ENCODE results near the gene FRMD7. TPM values are rescaled to one million over a fixed set of nuclear protein-coding genes. Genes with fewer than 3 reads are reported as not detected.

FRMD7 gene
- total RNA-seq, 4 donors from 2014 or later = not detected

- 30 to 59% methylated on average over 1 to 4 of the region's 4 CpGs for WGBS, 2 donors (ENCODE audit: low coverage in 1 of 2)
- H3K27me3 ChIP-seq = no peaks in the 10 kb centered on the region
- in situ Hi-C loops (cut with MboI; ENCODE audit: low pct_ligation_motif_present in 1 of 4, low pct_unique_long_range_greater_than_20kb in 1 of 4, low sequenced_read_pairs in 3 of 4) (no loop called here), intact Hi-C loops (cut with DNase I; ENCODE audit: low total_unique reads) (no loop called here)
- TF ChIP-seq POLR2AphosphoS5 (IDR thresholded peaks at IDR 0.05) = no peak
- no peak for TF ChIP-seq POLR2A (IDR thresholded peaks at IDR 0.05)
- no peak for TF ChIP-seq EP300 (IDR thresholded peaks at IDR 0.05; ENCODE audit: low read depth)
- TF ChIP-seq, protein P1, sequence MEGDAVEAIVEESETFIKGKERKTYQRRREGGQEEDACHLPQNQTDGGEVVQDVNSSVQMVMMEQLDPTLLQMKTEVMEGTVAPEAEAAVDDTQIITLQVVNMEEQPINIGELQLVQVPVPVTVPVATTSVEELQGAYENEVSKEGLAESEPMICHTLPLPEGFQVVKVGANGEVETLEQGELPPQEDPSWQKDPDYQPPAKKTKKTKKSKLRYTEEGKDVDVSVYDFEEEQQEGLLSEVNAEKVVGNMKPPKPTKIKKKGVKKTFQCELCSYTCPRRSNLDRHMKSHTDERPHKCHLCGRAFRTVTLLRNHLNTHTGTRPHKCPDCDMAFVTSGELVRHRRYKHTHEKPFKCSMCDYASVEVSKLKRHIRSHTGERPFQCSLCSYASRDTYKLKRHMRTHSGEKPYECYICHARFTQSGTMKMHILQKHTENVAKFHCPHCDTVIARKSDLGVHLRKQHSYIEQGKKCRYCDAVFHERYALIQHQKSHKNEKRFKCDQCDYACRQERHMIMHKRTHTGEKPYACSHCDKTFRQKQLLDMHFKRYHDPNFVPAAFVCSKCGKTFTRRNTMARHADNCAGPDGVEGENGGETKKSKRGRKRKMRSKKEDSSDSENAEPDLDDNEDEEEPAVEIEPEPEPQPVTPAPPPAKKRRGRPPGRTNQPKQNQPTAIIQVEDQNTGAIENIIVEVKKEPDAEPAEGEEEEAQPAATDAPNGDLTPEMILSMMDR (IDR thresholded peaks at IDR 0.05) = no peak
- H3K4me3 ChIP-seq = no peak overlapping the region
- DNase-seq = no peak
- H3K36me3 ChIP-seq = no peaks in the 10 kb centered on the region
- H3K27ac ChIP-seq = no peak overlapping the region
- no peaks in the 10 kb centered on the region for H3K4me1 ChIP-seq
- no peaks in the 10 kb centered on the region for H3K9me3 ChIP-seq
Observed at GRCh38 chrX:132031867-132032266, 96.0 kb downstream of the FRMD7 start.

DNA sequence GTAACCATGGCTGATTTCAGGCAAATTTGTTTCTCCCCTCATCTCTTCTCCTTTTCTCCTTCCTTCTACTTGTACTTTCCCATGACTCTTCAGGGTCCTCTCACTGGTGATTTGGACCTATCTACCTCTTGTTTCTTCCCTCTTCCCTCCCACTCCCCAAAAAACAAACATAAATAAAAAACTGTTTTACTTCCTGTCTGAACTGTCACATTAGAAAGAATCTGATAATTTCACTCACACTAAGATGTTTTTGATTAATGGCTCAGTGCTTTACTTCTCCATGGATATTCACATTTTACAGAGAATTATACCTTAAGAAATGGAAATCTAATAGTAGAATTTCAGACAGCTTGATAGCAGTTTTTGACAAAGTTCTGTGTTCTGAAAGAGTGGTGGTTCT, 97.6 kb downstream of the FRMD7 start:
- H3K27ac ChIP-seq = no peak overlapping the region
- H3K36me3 ChIP-seq = no peaks in the 10 kb centered on the region
- H3K4me1 ChIP-seq = no peaks in the 10 kb centered on the region
- no peaks in the 10 kb centered on the region for H3K27me3 ChIP-seq
- no peaks in the 10 kb centered on the region for H3K9me3 ChIP-seq
- DNase-seq = no peak
- no peak for TF ChIP-seq EP300 (IDR thresholded peaks at IDR 0.05; ENCODE audit: low read depth)
- TF ChIP-seq POLR2AphosphoS5 (IDR thresholded peaks at IDR 0.05) = no peak
- TF ChIP-seq, protein P1 (IDR thresholded peaks at IDR 0.05) = no peak
- no peak for TF ChIP-seq POLR2A (IDR thresholded peaks at IDR 0.05)
- in situ Hi-C loops (cut with MboI; ENCODE audit: low pct_ligation_motif_present in 1 of 4, low pct_unique_long_range_greater_than_20kb in 1 of 4, low sequenced_read_pairs in 3 of 4) (no loop called here), intact Hi-C loops (cut with DNase I; ENCODE audit: low total_unique reads) (no loop called here)
- no peak overlapping the region for H3K4me3 ChIP-seq

Other genes starting within 250 kb of the FRMD7 start
- gene STK26, start 104.7 kb downstream of the FRMD7 start, total RNA-seq = 10 to 100 TPM in 3 of 4 donors, 1 to 10 TPM in 1; 7.1 to 21.9 (median 18.6) TPM
- 100 to 1,000 TPM in 1 of 4 donors, 10 to 100 TPM in 2, 1 to 10 TPM in 1; 7.0 to 143 (median 38.4) TPM for gene RAP2C, start 91.4 kb upstream of the FRMD7 start, total RNA-seq

Data from transverse colon (tissue), 4 donors.